ENCODE results near the gene SRXN1. TPM values are rescaled to one million over a fixed set of nuclear protein-coding genes. Genes with fewer than 3 reads are reported as not detected.

SRXN1 gene
- total RNA-seq, 4 donors from 2014 or later: 36.9 to 57.1 (median 38.0) TPM

DNA sequence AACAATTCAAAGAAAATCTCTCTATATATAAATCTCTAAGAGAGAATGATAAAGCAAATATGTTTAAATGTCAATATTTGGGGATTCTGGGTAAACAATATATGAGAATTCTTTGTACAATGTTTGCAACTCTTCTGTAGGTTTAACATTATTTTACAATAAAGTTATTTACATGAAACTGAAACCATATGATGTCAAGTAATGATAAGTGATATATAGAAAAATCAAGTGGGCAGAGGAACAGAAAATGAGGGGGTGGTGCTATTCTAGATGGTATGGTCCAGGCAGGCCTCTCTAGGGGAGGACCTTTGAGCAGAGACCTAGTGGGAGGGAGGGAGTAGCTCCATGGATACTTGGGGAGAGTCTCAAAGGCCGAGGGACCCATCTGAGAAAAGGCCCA, 39.0 kb upstream of the SRXN1 start:
- H3K36me3 ChIP-seq: no peaks in the 10 kb centered on the region
- peaks cover 70% of the 10 kb centered on the region for H3K27me3 ChIP-seq
- WGBS, 2 donors (ENCODE audit: low coverage in 1 of 2): 44 to 64% methylated on average over 1 of the region's 1 CpG
- TF ChIP-seq, protein P1, sequence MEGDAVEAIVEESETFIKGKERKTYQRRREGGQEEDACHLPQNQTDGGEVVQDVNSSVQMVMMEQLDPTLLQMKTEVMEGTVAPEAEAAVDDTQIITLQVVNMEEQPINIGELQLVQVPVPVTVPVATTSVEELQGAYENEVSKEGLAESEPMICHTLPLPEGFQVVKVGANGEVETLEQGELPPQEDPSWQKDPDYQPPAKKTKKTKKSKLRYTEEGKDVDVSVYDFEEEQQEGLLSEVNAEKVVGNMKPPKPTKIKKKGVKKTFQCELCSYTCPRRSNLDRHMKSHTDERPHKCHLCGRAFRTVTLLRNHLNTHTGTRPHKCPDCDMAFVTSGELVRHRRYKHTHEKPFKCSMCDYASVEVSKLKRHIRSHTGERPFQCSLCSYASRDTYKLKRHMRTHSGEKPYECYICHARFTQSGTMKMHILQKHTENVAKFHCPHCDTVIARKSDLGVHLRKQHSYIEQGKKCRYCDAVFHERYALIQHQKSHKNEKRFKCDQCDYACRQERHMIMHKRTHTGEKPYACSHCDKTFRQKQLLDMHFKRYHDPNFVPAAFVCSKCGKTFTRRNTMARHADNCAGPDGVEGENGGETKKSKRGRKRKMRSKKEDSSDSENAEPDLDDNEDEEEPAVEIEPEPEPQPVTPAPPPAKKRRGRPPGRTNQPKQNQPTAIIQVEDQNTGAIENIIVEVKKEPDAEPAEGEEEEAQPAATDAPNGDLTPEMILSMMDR (IDR thresholded peaks at IDR 0.05): no peak
- no peak for ATAC-seq
- no peaks in the 10 kb centered on the region for H3K4me1 ChIP-seq
- H3K9me3 ChIP-seq: no peaks in the 10 kb centered on the region
- no peak overlapping the region for H3K4me3 ChIP-seq
- H3K27ac ChIP-seq: no peak overlapping the region

DNA sequence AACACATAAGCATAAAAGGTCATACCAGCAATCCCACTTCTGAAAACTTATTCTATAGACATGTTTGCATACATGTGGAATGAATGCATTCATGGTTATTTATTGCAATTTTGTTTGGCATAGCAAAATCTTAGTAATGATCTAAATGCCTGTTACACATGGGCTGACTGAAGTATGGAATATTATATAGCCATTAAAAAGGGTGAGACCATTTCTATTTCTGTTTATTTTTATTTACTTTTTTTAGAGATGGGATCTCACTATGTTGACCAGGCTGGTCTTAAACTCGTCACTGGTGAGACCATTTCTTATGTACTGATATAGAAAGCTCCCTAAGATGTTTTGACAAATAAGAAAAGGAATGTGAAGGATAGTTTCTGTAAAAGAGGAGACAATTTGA, 36.9 kb upstream of the SRXN1 start:
- TF ChIP-seq POLR2A (IDR thresholded peaks at IDR 0.05) (no peak), EP300 (IDR thresholded peaks at IDR 0.05) (no peak), POLR2AphosphoS5 (IDR thresholded peaks at IDR 0.05) (no peak)
- TF ChIP-seq, protein P1 (IDR thresholded peaks at IDR 0.05): no peak
- H3K4me1 ChIP-seq: no peaks in the 10 kb centered on the region
- no peak for ATAC-seq
- H3K27me3 ChIP-seq: peaks cover 80% of the 10 kb centered on the region
- H3K9me3 ChIP-seq: no peaks in the 10 kb centered on the region
- 13 to 50% methylated on average over 1 of the region's 1 CpG for WGBS, 2 donors (ENCODE audit: low coverage in 1 of 2)
- H3K27ac ChIP-seq: no peak overlapping the region
- no peaks in the 10 kb centered on the region for H3K36me3 ChIP-seq
- no peak overlapping the region for H3K4me3 ChIP-seq

DNA sequence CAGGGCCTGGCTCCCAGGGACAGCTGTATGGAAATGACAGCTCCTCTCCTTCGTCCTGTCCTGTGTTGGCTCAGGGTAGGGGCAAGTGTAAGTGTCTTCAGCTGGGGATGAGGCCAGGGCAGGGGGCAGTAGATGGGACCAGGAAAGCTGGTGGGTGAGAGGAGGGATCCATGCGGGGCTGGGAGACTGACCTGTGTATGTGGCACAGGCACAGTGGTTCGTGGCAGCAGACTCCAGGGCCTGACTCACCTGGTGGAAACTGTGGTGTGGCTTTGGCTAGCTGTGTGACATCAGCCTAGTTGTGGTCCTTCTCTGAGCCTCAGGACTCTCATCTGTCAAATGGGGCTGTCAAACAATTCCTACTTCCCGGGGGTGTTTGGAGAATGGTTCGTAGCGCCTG, 36.3 kb upstream of the SRXN1 start:
- Histone ChIP-seq H3K4me1 (no peaks in the 10 kb centered on the region), H3K27ac (no peak overlapping the region), H3K36me3 (no peaks in the 10 kb centered on the region), H3K27me3 (peaks cover 81% of the 10 kb centered on the region), H3K9me3 (no peaks in the 10 kb centered on the region), H3K4me3 (no peak overlapping the region)
- WGBS, 2 donors (ENCODE audit: low coverage in 1 of 2): 92% methylated on average over 2 of the region's 6 CpGs; no CpG with 5 or more reads in 1 of the 2 donors
- no peak for ATAC-seq
- no peak for TF ChIP-seq POLR2AphosphoS5 (IDR thresholded peaks at IDR 0.05)
- no peak for TF ChIP-seq POLR2A (IDR thresholded peaks at IDR 0.05)
- TF ChIP-seq EP300 (IDR thresholded peaks at IDR 0.05): no peak
- TF ChIP-seq, protein P1 (IDR thresholded peaks at IDR 0.05): no peak

DNA sequence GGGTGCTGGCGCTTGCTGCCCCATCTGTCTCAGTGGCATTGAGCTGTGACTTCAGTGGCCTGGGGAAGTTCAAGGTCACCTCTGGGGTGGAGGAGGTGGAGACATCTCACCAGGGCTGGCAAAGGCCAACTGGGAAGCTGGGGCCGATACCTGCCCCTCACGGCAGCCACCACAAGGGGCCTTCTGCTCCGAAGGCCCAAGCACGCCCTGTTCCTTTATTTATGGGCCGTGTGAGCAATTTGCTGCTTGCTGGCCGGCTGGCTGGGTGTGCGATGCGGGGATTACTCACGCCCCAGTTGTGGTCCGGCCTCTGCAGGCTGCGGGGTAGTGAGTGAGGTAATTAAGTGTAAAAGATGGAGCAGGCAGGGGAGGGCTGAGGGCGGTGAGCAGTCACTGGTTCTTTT, 35.8 kb upstream of the SRXN1 start:
- no peaks in the 10 kb centered on the region for H3K4me1 ChIP-seq
- no peaks in the 10 kb centered on the region for H3K9me3 ChIP-seq
- ATAC-seq: no peak
- H3K27me3 ChIP-seq: peaks cover 81% of the 10 kb centered on the region
- 26% methylated on average over 3 of the region's 13 CpGs; no CpG with 5 or more reads in 1 of the 2 donors for WGBS, 2 donors (ENCODE audit: low coverage in 1 of 2)
- no peak overlapping the region for H3K4me3 ChIP-seq
- TF ChIP-seq POLR2AphosphoS5 (IDR thresholded peaks at IDR 0.05) (no peak), POLR2A (IDR thresholded peaks at IDR 0.05) (no peak), EP300 (IDR thresholded peaks at IDR 0.05) (no peak)
- TF ChIP-seq, protein P1 (IDR thresholded peaks at IDR 0.05): no peak
- H3K27ac ChIP-seq: no peak overlapping the region
- H3K36me3 ChIP-seq: no peaks in the 10 kb centered on the region

DNA sequence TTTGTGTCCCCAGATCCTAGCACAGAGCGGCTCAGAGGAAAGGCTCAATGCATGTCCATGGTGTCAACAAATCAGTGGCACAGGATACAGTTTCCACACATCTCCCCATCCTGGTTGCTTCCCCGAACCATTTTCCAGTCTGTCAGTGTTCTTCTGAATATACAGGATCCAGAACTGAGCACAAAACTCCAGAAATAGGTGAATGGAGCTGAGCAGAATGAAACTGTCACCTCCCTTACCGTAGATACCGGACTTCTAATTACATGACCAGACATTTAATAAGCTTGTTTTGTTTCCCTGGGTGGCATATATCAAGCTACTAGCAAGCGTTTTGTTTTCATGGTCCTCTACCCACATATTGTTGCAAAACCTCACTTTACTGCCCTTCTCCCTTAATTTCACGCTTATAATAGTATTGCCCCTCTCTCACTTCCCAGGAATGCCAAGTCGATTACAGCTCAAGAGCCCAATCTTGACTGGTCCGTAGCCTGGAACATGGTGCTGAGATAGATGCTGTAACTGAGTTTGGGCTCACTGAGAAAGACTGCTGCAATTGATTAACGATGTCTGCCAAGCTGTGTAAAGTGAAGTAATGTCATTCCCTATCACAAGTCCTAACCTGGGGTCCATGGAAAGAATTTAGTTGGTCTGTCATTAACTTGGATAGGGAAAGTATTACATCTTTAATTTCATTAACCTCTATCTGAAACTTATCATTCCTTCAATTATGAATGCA, 34.6 kb upstream of the SRXN1 start:
- Histone ChIP-seq H3K4me3 (no peak overlapping the region), H3K27me3 (peaks cover 86% of the 10 kb centered on the region), H3K27ac (no peak overlapping the region), H3K9me3 (no peaks in the 10 kb centered on the region), H3K36me3 (no peaks in the 10 kb centered on the region), H3K4me1 (no peaks in the 10 kb centered on the region)
- 70 to 71% methylated on average over 8 of the region's 9 CpGs for WGBS, 2 donors (ENCODE audit: low coverage in 1 of 2)
- no peak for TF ChIP-seq POLR2AphosphoS5 (IDR thresholded peaks at IDR 0.05)
- no peak for TF ChIP-seq POLR2A (IDR thresholded peaks at IDR 0.05)
- TF ChIP-seq, protein P1 (IDR thresholded peaks at IDR 0.05): no peak
- no peak for TF ChIP-seq EP300 (IDR thresholded peaks at IDR 0.05)
- no peak for ATAC-seq
